ENCODE results near the gene KRTAP5-8. TPM values are rescaled to one million over a fixed set of nuclear protein-coding genes. Genes with fewer than 3 reads are reported as not detected.
"Not testable (repeated sequence)": the region's sequence is repeated elsewhere in the genome, so short reads cannot be mapped to it uniquely, and the experiment has no call there.

Gene KRTAP5-8
- total RNA-seq, 3 donors from 2014 or later: not detected

- not testable (repeated sequence) for H3K4me1 Mint-ChIP-seq (ENCODE audit: low read depth); ATAC-seq; H3K4me3 Mint-ChIP-seq; DNase-seq; H3K36me3 Mint-ChIP-seq (ENCODE audit: insufficient read depth); H3K9me3 Mint-ChIP-seq
- H3K27me3 Mint-ChIP-seq (ENCODE audit: low read depth): peaks cover 38% of the 10 kb centered on the region
Observed at GRCh38 chr11:71566626-71567599, 29.1 kb downstream of the KRTAP5-8 start.

- H3K4me3 Mint-ChIP-seq; DNase-seq; H3K9me3 Mint-ChIP-seq; H3K36me3 Mint-ChIP-seq (ENCODE audit: insufficient read depth); H3K4me1 Mint-ChIP-seq (ENCODE audit: low read depth); ATAC-seq: not testable (repeated sequence)
- peaks cover 40% of the 10 kb centered on the region for H3K27me3 Mint-ChIP-seq (ENCODE audit: low read depth)
Observed at GRCh38 chr11:71567633-71568032, 29.8 kb downstream of the KRTAP5-8 start.

DNA sequence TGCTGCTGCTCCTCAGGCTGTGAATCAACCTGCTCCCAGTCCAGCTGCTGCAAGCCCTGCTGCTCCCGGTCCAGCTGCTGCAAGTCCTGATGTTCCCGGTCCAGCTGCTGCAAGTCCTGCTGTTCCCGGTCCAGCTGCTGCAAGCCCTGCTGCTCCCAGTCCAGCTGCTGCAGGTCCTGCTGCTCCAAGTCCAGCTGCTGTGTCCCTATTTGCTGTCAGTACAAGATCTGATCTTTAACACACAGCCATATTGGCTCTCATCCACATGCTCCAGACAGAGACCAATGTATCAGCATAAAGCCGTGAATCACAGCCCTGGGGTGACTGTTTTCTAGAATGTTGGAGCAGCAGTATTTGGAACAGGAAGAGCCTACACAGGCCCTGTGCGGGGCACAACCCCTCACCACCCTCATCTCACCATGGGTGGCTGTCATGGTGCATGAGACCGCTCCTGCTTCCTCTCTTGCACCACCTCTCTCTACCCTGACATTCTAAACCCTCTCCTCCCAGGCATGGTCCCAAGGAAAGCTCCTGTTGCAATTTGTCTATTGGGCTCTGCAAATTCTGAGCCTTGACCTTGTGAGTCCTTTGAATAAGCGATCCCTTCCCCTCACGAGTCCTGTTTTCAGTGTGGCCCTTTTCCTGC, 31.0 kb downstream of the KRTAP5-8 start:
- ATAC-seq: no peak
- H3K9me3 Mint-ChIP-seq: no peaks in the 10 kb centered on the region
- H3K36me3 Mint-ChIP-seq (ENCODE audit: insufficient read depth): no peaks in the 10 kb centered on the region
- DNase-seq: no peak
- H3K4me3 Mint-ChIP-seq: no peak overlapping the region
- no peaks in the 10 kb centered on the region for H3K4me1 Mint-ChIP-seq (ENCODE audit: low read depth)
- peaks cover 30% of the 10 kb centered on the region for H3K27me3 Mint-ChIP-seq (ENCODE audit: low read depth)

DNA sequence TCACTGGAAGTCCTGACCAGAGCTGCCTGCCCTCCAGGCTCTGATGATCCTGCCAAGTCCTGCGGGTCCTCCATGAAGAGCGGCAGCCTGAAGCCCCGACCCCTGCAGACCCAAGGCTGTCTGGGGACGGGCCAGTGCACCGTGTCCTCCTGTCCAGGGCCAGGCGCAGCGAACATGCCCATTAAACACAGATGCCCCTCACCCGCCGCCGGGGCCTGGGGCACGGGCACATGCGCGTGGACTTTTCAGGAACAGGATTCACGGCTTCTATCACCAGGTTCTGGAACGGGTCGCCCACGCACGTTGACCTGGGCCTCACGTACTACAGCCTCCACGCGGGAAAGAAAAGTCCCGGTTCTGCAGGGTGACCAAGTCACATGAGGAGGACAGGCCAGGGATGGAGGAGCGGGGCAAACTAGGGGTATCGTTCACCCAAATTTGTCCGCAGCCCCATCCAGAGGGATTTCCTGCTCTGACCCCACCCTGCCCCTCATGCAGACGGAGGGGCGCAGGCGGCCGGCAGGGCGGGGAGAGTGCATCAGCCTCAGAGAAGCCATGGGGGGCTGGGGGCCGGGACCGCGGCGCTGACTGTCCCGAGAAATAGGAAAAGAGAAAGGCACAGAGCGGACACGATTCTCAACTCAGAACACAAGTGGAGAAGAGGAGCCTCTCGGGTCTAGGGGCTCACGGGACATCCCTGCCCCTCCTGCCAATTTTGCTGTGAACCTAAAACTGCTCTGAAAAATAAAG, 33.5 kb downstream of the KRTAP5-8 start:
- not testable (repeated sequence) for H3K4me3 Mint-ChIP-seq; H3K36me3 Mint-ChIP-seq (ENCODE audit: insufficient read depth); DNase-seq

DNA sequence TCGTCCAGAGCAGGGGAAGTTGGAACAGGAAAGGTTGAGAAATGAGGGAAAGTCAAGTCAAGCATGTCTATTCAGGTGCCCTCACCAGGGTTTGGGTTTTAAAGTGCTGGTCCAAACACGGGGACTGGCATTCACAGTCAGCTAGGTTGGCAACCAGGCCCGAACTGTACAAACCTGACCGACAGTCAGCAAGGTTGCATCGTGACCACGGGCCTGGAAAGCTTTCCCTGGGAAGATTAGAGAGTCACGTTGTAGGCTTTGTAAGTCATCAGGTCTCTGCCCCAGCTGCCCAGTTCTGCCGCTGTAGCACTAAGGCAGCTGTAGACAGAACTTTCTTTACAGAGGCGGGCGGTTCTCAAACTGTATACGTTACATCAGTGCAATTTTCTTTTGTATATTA, 35.0 kb downstream of the KRTAP5-8 start:
- Mint-ChIP-seq H3K36me3 (ENCODE audit: insufficient read depth) (no peaks in the 10 kb centered on the region), H3K27me3 (ENCODE audit: low read depth) (peaks cover 10% of the 10 kb centered on the region), H3K4me1 (ENCODE audit: low read depth) (no peaks in the 10 kb centered on the region), H3K9me3 (no peaks in the 10 kb centered on the region), H3K4me3 (no peak overlapping the region)
- ATAC-seq (no peak), DNase-seq (no peak)

More for the DNA sequence above, 33.5 kb downstream of the KRTAP5-8 start:
- peaks cover 15% of the 10 kb centered on the region for H3K27me3 Mint-ChIP-seq (ENCODE audit: low read depth)
- not testable (repeated sequence) for ATAC-seq; H3K9me3 Mint-ChIP-seq; H3K4me1 Mint-ChIP-seq (ENCODE audit: low read depth)

DNA sequence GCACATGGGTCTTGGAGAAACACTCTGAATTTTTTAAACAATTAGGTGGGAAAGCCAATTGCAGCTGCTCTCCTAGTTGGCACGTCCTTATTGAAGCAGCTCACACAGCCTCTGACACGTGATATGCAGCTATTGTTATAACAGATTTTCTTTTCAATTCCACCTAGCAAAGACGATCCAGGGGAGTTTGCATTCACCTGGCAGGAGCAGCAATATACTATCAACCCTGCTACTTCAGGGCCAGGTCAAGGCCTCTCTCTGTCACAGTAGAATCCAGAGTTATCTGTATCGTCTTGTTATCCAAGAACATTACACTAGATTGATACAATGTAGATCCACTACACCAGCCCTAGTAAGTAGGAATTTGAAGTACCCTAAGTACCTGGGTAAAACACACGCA, 36.6 kb downstream of the KRTAP5-8 start:
- DNase-seq (no peak), ATAC-seq (no peak)
- Mint-ChIP-seq H3K4me1 (ENCODE audit: low read depth) (no peaks in the 10 kb centered on the region), H3K27me3 (ENCODE audit: low read depth) (peaks cover 10% of the 10 kb centered on the region), H3K9me3 (no peaks in the 10 kb centered on the region), H3K36me3 (ENCODE audit: insufficient read depth) (no peaks in the 10 kb centered on the region), H3K4me3 (no peak overlapping the region)

- Mint-ChIP-seq H3K9me3 (no peaks in the 10 kb centered on the region), H3K4me3 (no peak overlapping the region), H3K4me1 (ENCODE audit: low read depth) (peaks cover 2% of the 10 kb centered on the region), H3K36me3 (ENCODE audit: insufficient read depth) (no peaks in the 10 kb centered on the region), H3K27me3 (ENCODE audit: low read depth) (peaks cover 13% of the 10 kb centered on the region)
- ATAC-seq: no peak
- DNase-seq: no peak
Observed at GRCh38 chr11:71575723-71576424, 38.0 kb downstream of the KRTAP5-8 start.

DNA sequence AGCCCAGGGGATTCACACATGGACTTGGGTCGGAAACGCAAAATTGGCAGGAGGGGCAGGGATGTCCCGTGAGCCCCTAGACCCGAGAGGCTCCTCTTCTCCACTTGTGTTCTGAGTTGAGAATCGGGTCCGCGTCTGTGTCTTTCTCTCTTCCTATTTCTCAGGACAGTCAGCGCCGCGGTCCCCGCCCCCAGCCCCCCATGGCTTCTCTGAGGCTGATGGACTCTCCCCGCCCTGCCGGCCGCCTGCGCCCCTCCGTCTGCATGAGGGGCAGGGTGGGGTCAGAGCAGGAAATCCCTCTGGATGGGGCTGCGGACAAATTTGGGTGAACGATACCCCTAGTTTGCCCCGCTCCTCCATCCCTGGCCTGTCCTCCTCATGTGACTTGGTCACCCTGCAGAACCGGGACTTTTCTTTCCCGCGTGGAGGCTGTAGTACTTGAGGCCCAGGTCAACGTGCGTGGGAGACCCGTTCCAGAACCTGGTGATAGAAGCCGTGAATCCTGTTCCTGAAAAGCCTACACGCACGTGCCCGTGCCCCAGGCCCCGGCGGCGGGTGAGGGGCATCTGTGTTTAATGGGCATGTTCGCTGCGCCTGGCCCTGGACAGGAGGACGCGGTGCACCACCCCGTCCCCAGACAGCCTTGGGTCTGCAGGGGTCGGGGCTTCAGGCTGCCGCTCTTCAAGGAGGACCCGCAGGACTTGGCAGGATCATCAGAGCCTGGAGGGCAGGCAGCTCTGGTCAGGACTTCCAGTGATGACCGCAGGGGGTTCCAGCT, 39.1 kb downstream of the KRTAP5-8 start:
- not testable (repeated sequence) for ATAC-seq; DNase-seq; H3K4me1 Mint-ChIP-seq (ENCODE audit: low read depth); H3K9me3 Mint-ChIP-seq; H3K4me3 Mint-ChIP-seq; H3K36me3 Mint-ChIP-seq (ENCODE audit: insufficient read depth)
- H3K27me3 Mint-ChIP-seq (ENCODE audit: low read depth): peaks cover 21% of the 10 kb centered on the region

- Mint-ChIP-seq H3K27me3 (ENCODE audit: low read depth) (peaks cover 23% of the 10 kb centered on the region), H3K4me1 (ENCODE audit: low read depth) (peaks cover 2% of the 10 kb centered on the region)
Observed at GRCh38 chr11:71577469-71578004, 39.7 kb downstream of the KRTAP5-8 start.

GRCh38 chr11:71579513-71579912, 41.7 kb downstream of the KRTAP5-8 start:
- not testable (repeated sequence) for DNase-seq; H3K4me1 Mint-ChIP-seq (ENCODE audit: low read depth); ATAC-seq; H3K36me3 Mint-ChIP-seq (ENCODE audit: insufficient read depth); H3K9me3 Mint-ChIP-seq; H3K4me3 Mint-ChIP-seq
- H3K27me3 Mint-ChIP-seq (ENCODE audit: low read depth): peaks cover 29% of the 10 kb centered on the region

More at GRCh38 chr11:71577469-71578004, 39.7 kb downstream of the KRTAP5-8 start:
- no peak for DNase-seq
- Mint-ChIP-seq H3K9me3 (no peaks in the 10 kb centered on the region), H3K36me3 (ENCODE audit: insufficient read depth) (no peaks in the 10 kb centered on the region), H3K4me3 (no peak overlapping the region)
- ATAC-seq: no peak

- Mint-ChIP-seq H3K4me1 (ENCODE audit: low read depth) (peaks cover 2% of the 10 kb centered on the region), H3K36me3 (ENCODE audit: insufficient read depth) (no peaks in the 10 kb centered on the region), H3K9me3 (no peaks in the 10 kb centered on the region), H3K4me3 (no peak overlapping the region), H3K27me3 (ENCODE audit: low read depth) (peaks cover 32% of the 10 kb centered on the region)
- DNase-seq (no peak), ATAC-seq (no peak)
Observed at GRCh38 chr11:71580057-71581003, 42.5 kb downstream of the KRTAP5-8 start.

DNA sequence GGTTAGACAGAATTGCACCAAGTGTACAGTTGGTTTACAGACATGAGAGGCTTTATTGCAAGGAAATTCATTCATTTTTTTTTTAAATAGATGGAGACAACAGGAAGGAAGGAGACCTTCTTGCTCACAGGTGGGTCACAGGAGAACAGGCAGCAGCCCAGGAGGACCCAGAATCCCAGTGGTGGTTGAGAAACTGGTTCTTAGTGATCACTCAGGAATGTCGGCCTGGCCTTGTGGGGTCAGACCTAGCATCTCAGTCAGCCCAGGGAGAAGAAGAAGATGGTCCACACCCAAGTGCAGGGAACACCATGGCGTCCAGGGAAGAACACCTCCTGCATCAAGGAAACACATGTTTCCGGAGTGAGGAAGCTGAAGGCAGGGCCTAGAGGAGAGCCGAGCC, 44.0 kb downstream of the KRTAP5-8 start:
- ATAC-seq: no peak
- peaks cover 35% of the 10 kb centered on the region for H3K27me3 Mint-ChIP-seq (ENCODE audit: low read depth)
- no peak for DNase-seq
- no peaks in the 10 kb centered on the region for H3K9me3 Mint-ChIP-seq
- H3K4me1 Mint-ChIP-seq (ENCODE audit: low read depth): peaks cover 2% of the 10 kb centered on the region
- no peak overlapping the region for H3K4me3 Mint-ChIP-seq
- H3K36me3 Mint-ChIP-seq (ENCODE audit: insufficient read depth): no peaks in the 10 kb centered on the region
